Activated T-helper 1 cell treated with anti-CD3 and anti-CD28 coated beads, Interleukin-2, amount 50 U/mL, for 16 hours (primary cell): ENCODE results near the gene CHN2.

Experiments used
- DNase-seq, 2 donors: peaks; one replicate each; pipeline ENCODE4 v3.0.0-alpha.2; 2020; ENCODE audit warnings: low read depth in 1 of 2, low spot score in 1 of 2

The CHN2 gene

DNA sequence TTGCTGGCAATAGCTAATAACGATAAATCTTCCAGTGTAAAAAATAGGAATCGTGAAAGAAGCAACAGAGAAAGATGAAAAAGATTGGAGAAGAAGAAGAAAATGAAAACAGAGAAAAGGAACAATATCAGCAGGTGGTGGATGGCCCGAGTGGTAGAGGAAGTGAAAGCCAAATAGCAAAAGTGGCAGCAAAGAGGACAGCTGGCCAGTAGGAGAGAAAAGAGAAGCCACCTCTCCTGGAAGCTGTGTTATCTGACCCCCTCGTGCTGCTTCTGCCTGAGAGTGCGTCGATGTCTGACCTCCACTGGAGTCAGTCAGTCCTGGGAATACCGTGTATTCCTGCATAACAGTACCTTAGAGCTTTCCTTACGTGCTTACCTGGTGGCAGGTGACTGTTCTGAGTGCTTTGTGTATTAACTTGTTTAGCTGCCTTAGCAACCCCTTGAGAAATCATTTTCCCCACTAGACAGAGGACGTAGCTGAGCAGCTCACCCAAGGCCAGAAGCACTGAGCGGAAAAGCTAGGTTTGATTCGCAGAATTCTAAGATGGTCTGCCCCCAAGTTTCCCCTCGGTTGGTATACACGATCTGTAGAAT, 88.3 kb downstream of the CHN2 start:
- DNase-seq = no peak

DNA sequence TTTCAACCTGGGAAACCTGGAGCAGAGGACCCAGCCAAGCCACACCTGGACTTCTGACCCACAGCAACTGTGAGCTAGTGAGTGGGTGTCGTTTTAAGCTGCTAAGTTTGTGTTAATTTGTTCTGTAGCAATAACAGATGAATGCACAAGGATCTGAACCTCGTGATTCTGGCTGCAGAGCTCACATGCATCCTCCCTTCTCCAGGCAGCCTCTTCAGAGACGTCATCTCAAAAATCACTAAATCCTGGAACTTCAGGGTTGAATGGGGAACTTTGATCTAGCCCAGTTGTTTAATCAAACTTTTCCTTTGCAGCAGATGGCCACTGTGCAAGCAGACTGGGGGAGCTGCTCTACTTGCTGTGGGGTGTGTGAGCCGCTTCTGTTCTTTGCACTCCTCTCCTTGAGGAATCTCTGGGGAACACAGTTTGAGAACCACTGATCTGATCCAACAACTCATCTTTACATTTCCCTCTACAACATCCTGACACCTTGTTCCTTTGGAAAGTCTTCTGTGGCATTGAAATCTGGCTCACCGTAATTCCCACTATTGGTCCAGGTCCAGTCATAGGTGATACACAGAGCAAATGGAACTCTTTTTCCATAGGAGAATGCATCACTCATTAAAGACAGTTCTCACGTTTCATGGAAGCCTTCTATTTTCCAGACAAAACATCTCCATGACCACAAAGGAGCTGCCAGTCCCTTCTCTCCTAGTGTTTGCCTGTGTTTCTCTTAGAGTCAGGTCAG, 90.3 kb downstream of the CHN2 start:
- DNase-seq = no peak

DNA sequence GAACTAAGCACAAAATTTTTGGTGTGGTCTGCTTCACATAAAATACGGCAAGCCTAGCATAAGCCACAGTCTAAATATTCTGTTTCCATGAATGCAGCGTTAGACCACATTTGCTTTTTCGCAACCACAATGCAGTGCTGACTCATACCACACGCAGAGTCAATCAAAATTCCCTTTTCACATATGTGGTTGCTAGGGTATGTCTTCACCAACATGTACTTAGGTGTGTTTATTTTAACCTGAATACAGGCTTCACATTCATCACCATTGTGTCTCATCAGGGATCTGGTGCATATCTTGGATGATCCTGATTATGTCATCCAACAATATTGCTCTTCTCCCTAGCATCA, 90.8 kb downstream of the CHN2 start:
- no peak for DNase-seq

DNA sequence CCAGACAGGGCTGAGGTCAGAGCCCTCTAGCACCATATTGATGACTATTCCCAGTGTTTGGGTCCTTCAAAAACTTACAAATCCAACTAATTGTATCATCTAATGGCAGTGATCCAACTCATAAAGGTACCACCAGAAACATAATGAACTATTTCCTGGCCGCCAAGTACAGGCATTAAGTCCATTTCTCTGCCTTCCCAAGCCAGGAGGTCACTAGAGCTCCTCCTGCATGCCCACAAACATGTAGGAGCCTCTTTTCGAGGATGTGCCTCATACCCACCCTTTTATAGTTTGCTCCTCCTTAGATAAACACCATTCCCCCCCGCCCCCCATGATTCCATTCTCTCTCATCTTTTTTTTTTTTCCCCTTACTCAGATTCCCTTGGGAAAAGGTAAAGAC, 91.3 kb downstream of the CHN2 start:
- no peak for DNase-seq

DNA sequence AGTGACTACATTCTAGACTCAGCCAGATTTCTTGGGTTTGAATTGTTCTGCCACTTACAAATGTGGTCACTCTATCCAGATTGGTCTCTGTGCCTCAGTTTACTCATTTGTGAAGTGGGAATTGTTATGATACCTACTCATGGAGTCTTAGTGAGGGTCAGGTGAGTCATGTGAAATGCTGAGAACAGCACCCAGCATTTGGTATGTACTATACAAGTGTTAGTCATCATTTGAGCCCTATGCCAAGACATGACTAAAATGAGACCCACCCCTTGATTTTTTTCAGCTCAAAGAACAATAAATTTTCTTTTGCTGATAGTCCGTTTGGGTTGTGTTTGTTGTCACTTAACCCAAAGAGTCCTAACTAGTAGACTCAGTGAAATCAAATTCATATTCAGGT, 92.8 kb downstream of the CHN2 start:
- no peak for DNase-seq

DNA sequence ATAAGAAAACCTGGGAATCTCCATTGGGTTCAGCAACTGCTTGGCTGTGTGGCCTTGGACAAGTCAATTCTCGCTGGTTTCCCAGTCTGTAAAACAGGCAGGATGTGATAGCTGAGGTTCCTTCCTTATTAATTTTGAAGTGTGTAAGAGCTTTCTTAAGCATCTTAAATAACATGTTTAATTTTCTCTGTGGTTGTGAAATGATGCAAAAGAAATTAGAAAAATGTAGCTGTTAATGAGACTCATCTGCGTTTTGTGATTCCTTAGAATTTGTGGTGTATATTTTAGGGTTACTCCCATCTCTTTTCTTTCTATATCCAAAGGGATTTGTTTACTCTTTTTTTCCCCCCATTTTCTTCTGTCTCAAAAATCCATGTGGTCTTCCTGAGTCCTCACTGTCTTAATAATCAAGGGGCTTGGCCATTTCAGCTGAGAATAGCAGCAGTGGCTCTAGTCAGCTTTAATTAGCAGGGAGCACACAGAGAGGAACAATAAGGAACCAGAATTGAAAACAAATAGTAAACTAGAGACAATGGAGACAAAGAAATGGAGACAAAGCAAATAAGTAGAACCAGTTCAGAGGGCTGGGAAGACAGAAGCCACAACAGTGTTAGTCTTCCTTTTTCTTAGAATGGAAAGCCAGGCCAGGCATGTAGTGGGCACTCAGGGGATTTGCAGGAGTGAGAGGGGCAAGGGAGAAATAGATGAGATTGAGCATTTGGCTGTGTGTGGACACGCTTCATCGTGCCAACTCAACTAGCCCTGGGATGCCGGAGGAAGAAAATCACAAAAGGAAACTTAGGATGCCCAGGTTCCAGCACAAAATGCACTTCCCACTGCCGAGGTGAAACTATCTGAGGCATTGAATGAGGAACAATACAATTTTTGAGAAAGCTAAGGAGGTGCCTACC, 93.9 kb downstream of the CHN2 start:
- DNase-seq = no peak

DNA sequence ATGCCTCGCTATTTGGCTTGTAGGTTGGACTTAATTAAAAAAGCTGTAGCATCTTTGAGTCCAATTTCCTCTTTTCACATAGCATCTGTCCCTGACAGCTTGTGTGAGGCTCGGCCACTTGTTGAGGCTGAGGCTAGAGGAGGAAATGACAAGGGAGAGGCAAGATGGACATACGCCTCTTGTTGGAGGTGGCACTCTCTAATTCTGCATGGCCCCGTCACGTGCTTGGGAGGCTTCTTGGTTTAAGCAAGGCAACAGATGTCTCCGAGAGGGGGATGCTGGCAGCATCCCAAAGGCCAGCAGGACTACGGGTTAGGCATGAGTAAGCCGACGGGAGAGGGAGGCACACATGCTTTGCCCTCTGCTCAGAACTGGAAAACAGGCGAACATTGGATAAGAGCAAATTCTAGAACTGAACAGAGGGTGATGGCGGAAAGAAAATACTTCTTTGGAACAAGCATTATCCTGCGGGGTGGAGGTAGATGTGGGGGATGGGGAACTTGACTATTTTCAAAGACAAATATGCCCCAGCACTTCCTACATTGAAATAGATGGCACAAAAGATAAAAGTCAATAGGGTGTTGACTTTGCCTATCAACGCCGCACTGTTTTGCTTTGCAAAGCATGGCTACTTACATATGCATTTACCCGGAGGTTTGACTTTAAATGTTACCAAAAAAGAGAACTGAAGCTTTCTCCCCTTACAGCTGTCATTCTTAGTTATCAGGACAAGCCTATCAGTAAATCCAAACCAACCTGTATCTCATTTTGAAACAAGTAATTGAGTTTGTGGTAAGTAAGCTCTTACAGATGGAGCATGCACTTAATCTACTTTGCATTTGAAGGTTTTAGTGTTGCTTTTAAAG, 94.8 kb downstream of the CHN2 start:
- DNase-seq = no peak

DNA sequence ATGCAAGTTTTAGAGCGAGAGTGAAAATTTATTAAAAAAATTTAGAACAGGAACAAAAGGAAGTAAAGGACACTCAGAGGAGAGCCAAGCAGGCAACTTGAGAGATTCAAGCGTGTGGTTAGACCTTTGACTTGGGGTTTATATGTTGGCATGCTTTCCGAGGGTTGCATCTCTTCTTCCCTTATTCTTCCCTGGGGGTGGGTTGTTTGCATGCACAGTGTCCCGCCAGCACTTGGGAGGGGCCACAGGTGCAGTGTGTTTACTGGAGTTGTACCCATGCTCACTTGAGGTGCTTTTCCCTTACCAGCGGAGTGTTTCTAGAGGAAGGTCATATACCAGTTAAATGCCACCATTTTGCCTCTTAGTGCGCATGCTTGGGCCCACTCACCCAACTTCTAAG, 96.3 kb downstream of the CHN2 start:
- no peak for DNase-seq

DNA sequence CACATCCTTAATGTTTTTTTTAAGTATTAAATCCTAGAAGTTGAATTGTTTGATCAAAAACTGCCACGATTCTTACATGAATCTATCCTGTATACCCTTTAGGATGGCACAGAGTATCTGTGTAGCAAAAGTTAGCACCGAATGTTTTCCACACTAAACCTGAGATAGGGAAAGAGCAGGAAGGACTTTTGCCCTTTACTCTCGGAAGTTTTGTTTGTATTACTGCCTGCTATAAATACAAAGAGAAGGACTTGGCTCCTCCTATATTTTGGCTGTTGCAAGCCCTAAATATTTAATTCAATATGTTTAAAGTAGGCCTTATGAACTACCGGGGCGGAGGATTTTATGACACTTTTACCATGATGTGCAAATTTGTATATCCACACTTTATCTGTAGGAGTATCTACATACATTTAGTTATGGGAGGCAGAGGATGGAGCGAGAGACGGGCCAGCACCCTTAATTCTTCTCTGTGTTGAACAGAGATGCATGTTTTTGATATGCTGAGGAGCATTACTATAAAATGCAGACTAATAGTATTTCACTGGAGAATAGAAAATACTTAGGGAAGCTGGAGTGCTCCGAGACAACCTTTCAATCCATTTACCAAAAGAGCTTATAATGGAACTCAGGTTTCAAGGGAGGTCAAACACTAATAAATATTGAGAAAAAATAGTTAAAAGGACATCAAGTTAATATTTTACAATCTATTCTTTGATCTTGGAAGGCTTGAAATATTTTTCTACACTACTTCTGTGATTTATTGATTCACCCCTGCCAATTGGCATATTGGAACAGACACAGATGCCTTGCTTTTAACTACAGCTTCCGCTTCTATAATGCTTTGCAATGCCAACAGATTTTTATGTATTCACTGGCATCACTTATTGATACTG, 97.4 kb downstream of the CHN2 start:
- no peak for DNase-seq

DNA sequence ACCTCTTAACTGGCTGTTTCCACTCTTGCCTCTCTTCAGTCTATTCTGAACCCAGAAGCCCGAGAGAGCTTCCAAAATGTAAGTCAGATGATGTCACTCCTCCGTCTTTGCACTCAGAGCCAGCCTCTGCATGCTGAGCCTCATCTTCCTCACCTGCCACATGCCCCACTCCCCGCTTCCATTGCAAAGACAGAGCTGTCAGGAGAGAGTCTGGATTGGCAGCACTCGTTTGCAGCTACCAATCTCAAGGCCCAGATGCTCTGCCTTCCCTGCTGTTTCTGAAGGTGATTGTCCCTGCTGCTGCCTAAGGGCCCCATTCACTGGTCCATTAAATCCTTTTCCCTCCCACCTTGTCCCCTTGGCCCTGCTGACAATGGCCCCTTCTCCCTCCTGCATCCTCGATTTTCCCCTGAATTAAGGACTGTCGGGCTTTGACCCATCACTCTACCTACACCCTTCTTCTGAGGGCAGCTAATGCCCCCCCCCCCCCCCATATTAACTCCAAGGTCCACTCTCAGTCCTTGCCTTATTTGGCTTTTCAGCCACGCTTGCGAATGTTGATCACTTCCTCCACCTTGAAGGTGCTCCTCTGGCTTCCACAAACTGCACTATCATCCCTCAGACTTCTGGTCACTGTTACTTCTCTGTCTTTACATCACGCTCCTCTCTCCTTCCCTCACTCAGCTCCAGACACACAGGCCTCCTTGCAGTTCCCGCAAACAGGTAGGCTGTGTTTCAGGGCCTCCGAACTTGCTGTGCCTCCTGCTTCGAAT, 98.5 kb downstream of the CHN2 start:
- no peak for DNase-seq

DNA sequence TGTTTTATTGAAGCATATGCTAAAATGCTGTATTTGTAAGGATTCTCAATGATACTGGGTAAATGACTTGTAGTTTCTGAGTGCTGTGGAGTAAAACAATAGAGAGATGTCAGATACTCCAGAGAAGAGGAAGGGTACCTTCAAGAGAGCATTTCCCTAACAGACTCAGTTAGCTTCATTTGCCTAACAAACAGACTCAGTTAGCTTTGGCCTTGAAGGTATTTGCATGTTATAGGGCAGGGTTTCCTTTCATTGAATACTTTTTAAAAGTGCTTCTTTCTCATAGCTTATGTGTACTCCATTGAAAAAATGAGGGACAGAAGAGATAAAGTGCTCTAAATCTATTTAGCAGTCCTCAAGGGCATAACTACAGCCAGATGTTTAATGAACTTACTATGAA, 101.8 kb downstream of the CHN2 start:
- DNase-seq = no peak

DNA sequence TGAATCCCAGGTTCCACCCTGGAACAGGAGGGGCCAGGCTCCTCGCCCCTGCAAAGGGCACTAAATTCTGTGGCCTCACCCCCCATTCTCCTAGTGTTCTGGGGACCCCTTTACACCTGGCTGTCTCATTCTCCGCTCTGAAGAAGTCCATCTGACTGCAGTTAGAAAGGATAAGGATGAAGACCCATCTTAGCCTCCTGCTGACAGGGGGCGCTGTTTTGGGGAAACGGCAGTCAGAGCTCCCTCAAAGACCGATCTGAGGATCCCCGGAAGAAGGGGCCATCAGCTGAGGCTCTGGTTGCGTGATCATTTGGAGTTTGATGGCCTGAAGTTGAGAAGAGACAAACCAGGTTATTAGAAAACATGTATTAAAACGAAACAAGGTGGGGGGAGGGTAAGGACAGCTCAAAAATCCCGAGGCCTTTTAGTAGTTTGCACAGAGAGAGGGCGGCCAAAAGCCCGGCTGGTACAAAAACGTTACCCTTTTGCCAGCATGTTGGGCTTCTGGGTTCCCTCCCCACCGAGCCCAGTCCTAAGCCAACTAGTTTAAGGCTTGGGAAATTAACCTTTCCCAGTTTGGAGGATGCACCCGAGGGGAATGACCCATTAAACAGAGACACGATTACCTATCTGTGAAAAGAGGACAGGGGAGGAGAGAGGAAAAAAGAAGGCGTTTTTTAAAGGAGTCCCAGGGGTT, 102.8 kb downstream of the CHN2 start:
- DNase-seq = no peak

DNA sequence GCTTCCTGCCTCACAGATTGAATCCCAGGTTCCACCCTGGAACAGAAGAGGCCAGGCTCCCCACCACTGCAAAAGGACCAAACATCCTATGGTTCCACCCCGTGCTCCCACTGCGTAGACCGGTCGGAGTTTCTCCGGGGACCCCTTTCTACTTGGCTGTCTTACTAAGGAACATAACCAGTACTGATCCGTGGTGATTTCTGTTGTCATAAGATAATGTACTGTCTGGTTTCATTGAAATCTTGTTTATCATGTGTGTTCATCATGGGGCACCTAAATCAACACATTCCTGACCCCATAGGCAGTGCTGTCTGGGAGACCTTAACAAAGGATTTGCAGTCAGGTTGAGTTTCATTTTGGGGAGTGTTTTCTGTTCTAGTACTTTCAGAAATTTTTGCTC, 104.5 kb downstream of the CHN2 start:
- DNase-seq = no peak

DNA sequence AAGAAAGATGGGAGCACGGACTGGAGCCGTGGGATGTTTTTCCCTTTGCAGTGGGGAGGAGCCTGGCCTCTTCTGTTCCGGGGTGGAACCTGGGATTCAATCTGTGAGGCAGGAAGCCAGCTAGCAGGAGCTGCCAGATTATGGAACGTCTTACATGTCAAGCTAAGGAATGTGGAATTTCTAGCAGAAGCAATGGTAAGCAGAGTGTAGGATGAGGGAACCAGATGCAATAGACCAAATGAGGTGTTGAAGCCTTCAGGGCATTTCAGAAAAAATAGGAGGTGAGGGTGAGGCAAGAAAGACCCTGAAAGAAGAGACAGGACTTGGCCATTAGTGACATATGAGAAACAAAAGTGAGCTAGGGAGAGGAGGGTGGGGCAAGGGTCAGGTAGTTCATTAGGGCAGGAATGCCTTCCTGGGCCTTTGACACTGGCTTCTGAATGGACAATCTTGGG, 105.5 kb downstream of the CHN2 start:
- no peak for DNase-seq

DNA sequence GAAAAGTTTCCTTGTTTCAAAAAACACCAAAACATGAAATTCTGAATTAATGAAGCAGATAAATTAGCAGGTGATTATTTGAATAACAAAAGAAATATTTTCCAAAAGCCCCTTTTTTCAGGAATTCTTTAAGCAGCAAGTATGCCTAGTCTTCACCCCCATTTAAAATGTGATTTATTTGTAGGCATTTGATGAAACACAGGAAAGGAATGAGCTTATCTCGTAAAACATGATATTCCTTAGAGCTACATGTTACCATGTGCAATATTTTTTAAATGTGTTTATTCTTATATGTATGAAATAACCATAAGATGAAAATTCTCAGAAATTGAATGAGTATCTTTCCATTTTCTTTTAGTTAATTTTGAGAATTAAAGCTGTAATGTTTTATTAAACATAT, 106.1 kb downstream of the CHN2 start:
- no peak for DNase-seq

DNA sequence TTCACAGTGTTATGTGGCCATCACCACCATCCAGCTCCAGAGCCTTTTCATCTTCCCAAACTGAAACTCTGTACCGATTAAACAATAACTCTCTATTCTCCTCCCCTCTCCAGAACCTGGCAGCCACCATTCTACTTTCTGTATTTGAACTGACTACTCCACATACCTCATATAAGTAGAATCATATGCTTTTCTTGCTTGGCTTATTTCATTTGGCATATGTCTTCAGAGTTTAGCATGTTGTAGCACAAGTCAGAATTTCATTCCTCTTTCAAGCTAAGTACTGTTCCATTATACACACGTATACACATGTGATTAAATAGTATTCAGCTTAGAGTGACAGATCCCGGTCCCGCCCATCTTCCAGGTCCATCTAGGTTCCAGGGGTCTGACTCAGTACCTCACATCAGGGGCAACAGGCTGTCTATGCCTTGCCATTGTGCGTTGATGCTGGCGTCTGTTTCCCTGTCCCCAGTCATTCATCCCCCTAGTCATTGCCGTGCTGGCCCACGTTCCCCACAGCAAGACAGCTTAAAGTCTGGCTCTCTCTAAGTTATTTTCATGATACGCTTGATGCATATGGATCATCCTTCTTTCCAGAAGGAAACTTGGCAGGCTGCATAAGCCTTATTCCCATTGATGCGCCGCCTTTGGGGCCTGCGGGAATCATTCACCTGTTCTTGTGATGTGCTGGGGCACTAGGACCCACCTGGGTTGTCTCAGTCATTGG, 108.3 kb downstream of the CHN2 start:
- DNase-seq = no peak

DNA sequence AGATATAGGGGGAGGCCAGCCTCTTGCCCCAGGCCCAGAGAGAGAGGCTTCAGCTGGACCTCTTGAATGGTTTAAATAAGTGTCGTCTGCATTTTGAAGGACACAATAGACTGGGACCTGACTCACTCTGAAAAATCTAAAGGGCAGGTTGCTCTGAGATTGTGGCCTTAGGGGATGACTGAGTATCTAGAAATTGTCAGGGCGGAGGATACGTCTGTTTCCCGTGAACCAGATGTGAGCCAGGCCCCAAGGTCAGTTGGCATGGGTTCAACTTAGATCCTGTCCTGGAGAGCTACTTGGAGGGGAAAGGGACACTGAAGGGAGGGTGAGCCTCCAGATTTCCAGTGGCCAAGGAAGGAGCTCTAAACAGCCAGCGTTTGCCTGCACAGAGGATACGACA, 110.2 kb downstream of the CHN2 start:
- DNase-seq = no peak

DNA sequence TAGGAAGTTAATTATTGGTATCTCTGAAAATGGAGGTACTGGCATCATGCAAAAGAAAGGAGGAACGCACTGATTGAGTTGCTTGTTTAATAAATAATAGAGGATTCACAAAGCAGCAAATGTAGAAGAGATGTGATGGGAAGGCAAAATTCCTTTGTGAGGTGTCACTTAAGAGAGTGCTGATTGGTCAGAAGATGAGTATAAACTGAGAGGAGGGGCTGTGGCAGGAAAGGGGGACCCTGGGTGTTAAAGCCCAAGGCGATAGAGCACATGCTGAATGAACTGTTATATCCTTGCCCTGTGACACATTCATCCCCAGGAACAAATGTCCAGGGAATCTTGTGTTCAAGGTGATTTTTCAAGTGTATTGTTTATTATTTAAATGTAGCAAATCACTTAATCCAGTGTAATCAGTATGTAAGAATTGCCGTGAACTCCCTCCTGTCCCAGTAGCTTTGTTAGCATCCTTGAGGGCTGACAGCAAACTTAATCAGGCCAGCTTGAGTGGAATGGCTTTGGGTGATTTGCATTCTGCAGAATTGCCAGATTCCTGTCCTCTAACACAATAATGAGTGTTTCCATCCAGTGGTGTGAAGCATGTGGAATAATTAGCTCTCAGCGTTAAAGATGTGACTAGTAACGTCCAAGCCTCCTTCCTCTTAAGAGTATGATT, 111.9 kb downstream of the CHN2 start:
- DNase-seq = no peak
